ENCODE data around the gene ZNF460. TPM values are rescaled to one million over a fixed set of nuclear protein-coding genes. Genes with fewer than 3 reads are reported as not detected.

ZNF460 gene
- total RNA-seq (10 to 100 TPM; 45.5 to 52.0 TPM), polyA plus RNA-seq (7.5 TPM)

GRCh38 chr19:57280165-57280961, at the start of gene ZNF460:
Gene ZNF460, plus strand, starts transcription at chr19:57280485. Its CDS starts 322 bp downstream, at chr19:57280807.
- no peaks in the 10 kb centered on the region for H3K9me3 ChIP-seq (ENCODE audit: low read length)
- peaks cover 30 to 48% (median 45%) of the 10 kb centered on the region in 3 donors for H3K4me1 Mint-ChIP-seq
- peak within 1 kb of the TSS; percentile 84 for H3K4me3 ChIP-seq (ENCODE audit: low read length)
- H3K36me3 ChIP-seq (ENCODE audit: insufficient read depth, low read length): peaks cover 11% of the 10 kb centered on the region
- CTCF ChIA-PET: no interaction called here
- H3K27me3 ChIP-seq (ENCODE audit: insufficient read depth, low read length, poor library complexity, severe bottlenecking): no peaks in the 10 kb centered on the region
- H3K27ac ChIP-seq (ENCODE audit: low read depth, low read length): peak within 1 kb of the TSS; percentile 99
- no peaks in the 10 kb centered on the region for H3K9me3 Mint-ChIP-seq
- H3K27me3 Mint-ChIP-seq: no peaks in the 10 kb centered on the region
- no peak within 1 kb of the TSS for H3K4me3 Mint-ChIP-seq
- peak; percentile 94 to 98 (median 97) for DNase-seq
- peak within 1 kb of the TSS in 1 of 8 donors; percentile 84 for H3K27ac Mint-ChIP-seq
- POLR2A ChIA-PET: interaction anchor here (1.0 to 1.4 kb wide), 2 partner anchors 71 to 539 kb away, joined by 3 read pairs; partner anchors contain the start of gene ZNF304
- H3K4me1 ChIP-seq (ENCODE audit: insufficient read depth, low read length): peaks cover 32% of the 10 kb centered on the region
- peaks cover 11 to 43% (median 11%) of the 10 kb centered on the region in 3 donors for H3K36me3 Mint-ChIP-seq

GRCh38 chr19:57231686-57232085, 48.6 kb upstream of the ZNF460 start:
- H3K4me3 Mint-ChIP-seq: no peak overlapping the region
- H3K27me3 Mint-ChIP-seq: no peaks in the 10 kb centered on the region

GRCh38 chr19:57233207-57233606, 47.1 kb upstream of the ZNF460 start:
- Histone ChIP-seq H3K9me3 (ENCODE audit: low read length) (no peaks in the 10 kb centered on the region), H3K36me3 (ENCODE audit: insufficient read depth, low read length) (no peaks in the 10 kb centered on the region), H3K4me1 (ENCODE audit: insufficient read depth, low read length) (no peaks in the 10 kb centered on the region), H3K27ac (ENCODE audit: low read depth, low read length) (no peak overlapping the region), H3K27me3 (ENCODE audit: insufficient read depth, low read length, poor library complexity, severe bottlenecking) (no peaks in the 10 kb centered on the region), H3K4me3 (ENCODE audit: low read length) (no peak overlapping the region)
- Mint-ChIP-seq H3K4me3 (no peak overlapping the region), H3K27ac (no peak overlapping the region), H3K9me3 (peaks cover 0 to 6% (median 0%) of the 10 kb centered on the region in 5 donors), H3K27me3 (no peaks in the 10 kb centered on the region), H3K4me1 (no peaks in the 10 kb centered on the region), H3K36me3 (peaks cover 0 to 8% (median 0%) of the 10 kb centered on the region in 3 donors)
- no peak for DNase-seq
- ChIA-PET CTCF (interaction anchor here (0.6 kb wide), 1 partner anchor 51 kb away, joined by 6 read pairs; no protein-coding TSS in a partner anchor), POLR2A (no interaction called here)

More at GRCh38 chr19:57231686-57232085, 48.6 kb upstream of the ZNF460 start:
- Histone ChIP-seq H3K36me3 (ENCODE audit: insufficient read depth, low read length) (no peaks in the 10 kb centered on the region), H3K27ac (ENCODE audit: low read depth, low read length) (no peak overlapping the region), H3K9me3 (ENCODE audit: low read length) (no peaks in the 10 kb centered on the region), H3K4me1 (ENCODE audit: insufficient read depth, low read length) (no peaks in the 10 kb centered on the region), H3K4me3 (ENCODE audit: low read length) (no peak overlapping the region), H3K27me3 (ENCODE audit: insufficient read depth, low read length, poor library complexity, severe bottlenecking) (no peaks in the 10 kb centered on the region)
- DNase-seq: no peak
- H3K4me1 Mint-ChIP-seq: peaks cover 0 to 2% (median 0%) of the 10 kb centered on the region in 3 donors
- peaks cover 0 to 12% (median 0%) of the 10 kb centered on the region in 5 donors for H3K9me3 Mint-ChIP-seq
- no peak overlapping the region for H3K27ac Mint-ChIP-seq
- POLR2A ChIA-PET: no interaction called here
- CTCF ChIA-PET: no interaction called here
- peaks cover 0 to 12% (median 0%) of the 10 kb centered on the region in 3 donors for H3K36me3 Mint-ChIP-seq

GRCh38 chr19:57239982-57240310, 40.3 kb upstream of the ZNF460 start:
- Mint-ChIP-seq H3K36me3 (peaks cover 8 to 27% (median 22%) of the 10 kb centered on the region in 3 donors), H3K27ac (peak overlapping the region; percentile 91 to 99 (median 97)), H3K4me1 (peaks cover 35 to 46% (median 40%) of the 10 kb centered on the region in 3 donors), H3K9me3 (peaks cover 0 to 3% (median 0%) of the 10 kb centered on the region in 5 donors), H3K4me3 (peak overlapping the region; percentile 89 to 96 (median 95)), H3K27me3 (no peaks in the 10 kb centered on the region)
- CTCF ChIA-PET: no interaction called here
- H3K27ac ChIP-seq (ENCODE audit: low read depth, low read length): peak overlapping the region; percentile 94
- H3K9me3 ChIP-seq (ENCODE audit: low read length): no peaks in the 10 kb centered on the region
- POLR2A ChIA-PET: no interaction called here
- peaks cover 27% of the 10 kb centered on the region for H3K4me1 ChIP-seq (ENCODE audit: insufficient read depth, low read length)
- no peaks in the 10 kb centered on the region for H3K27me3 ChIP-seq (ENCODE audit: insufficient read depth, low read length, poor library complexity, severe bottlenecking)
- H3K4me3 ChIP-seq (ENCODE audit: low read length): peak overlapping the region; percentile 85
- DNase-seq: peak in 1 of 5 donors; percentile 46
- peaks cover 15% of the 10 kb centered on the region for H3K36me3 ChIP-seq (ENCODE audit: insufficient read depth, low read length)

- POLR2A ChIA-PET: interaction anchor here (1.2 kb wide), 1 partner anchor 237 kb away, joined by 3 read pairs; the partner anchor contains the start of gene ZNF772
Observed at GRCh38 chr19:57240311-57241090, 39.8 kb upstream of the ZNF460 start, which contains the start of gene ZNF805. Gene ZNF805, plus strand, starts transcription at chr19:57240632. Its CDS starts 260 bp downstream, at chr19:57240892.

GRCh38 chr19:57241176-57241575, 39.1 kb upstream of the ZNF460 start:
- H3K27me3 ChIP-seq (ENCODE audit: insufficient read depth, low read length, poor library complexity, severe bottlenecking): no peaks in the 10 kb centered on the region
- Mint-ChIP-seq H3K27ac (peak overlapping the region; percentile 91 to 99 (median 97)), H3K36me3 (peaks cover 9 to 38% (median 29%) of the 10 kb centered on the region in 3 donors), H3K4me1 (peaks cover 36 to 49% (median 40%) of the 10 kb centered on the region in 3 donors), H3K4me3 (peak overlapping the region; percentile 89 to 96 (median 95)), H3K27me3 (no peaks in the 10 kb centered on the region), H3K9me3 (peaks cover 0 to 3% (median 0%) of the 10 kb centered on the region in 5 donors)
- peak overlapping the region; percentile 94 for H3K27ac ChIP-seq (ENCODE audit: low read depth, low read length)
- peak overlapping the region; percentile 85 for H3K4me3 ChIP-seq (ENCODE audit: low read length)
- ChIA-PET POLR2A (interaction anchor here (0.6 to 1.2 kb wide), 2 partner anchors 148 to 236 kb away, joined by 3 read pairs; partner anchors contain the start of gene ZNF772), CTCF (no interaction called here)
- peaks cover 19% of the 10 kb centered on the region for H3K36me3 ChIP-seq (ENCODE audit: insufficient read depth, low read length)
- peaks cover 27% of the 10 kb centered on the region for H3K4me1 ChIP-seq (ENCODE audit: insufficient read depth, low read length)
- no peaks in the 10 kb centered on the region for H3K9me3 ChIP-seq (ENCODE audit: low read length)
- no peak for DNase-seq

More at GRCh38 chr19:57240311-57241090, 39.8 kb upstream of the ZNF460 start, which contains the start of gene ZNF805:
- Mint-ChIP-seq H3K36me3 (peaks cover 9 to 32% (median 26%) of the 10 kb centered on the region in 3 donors), H3K27ac (peak within 1 kb of the TSS; percentile 91 to 99 (median 97)), H3K9me3 (peaks cover 0 to 3% (median 0%) of the 10 kb centered on the region in 5 donors), H3K4me3 (peak within 1 kb of the TSS; percentile 89 to 96 (median 95)), H3K27me3 (no peaks in the 10 kb centered on the region), H3K4me1 (peaks cover 35 to 49% (median 40%) of the 10 kb centered on the region in 3 donors)
- no peaks in the 10 kb centered on the region for H3K9me3 ChIP-seq (ENCODE audit: low read length)
- peak; percentile 92 to 97 (median 94) for DNase-seq
- H3K27me3 ChIP-seq (ENCODE audit: insufficient read depth, low read length, poor library complexity, severe bottlenecking): no peaks in the 10 kb centered on the region
- H3K4me3 ChIP-seq (ENCODE audit: low read length): peak within 1 kb of the TSS; percentile 85
- peaks cover 27% of the 10 kb centered on the region for H3K4me1 ChIP-seq (ENCODE audit: insufficient read depth, low read length)
- H3K36me3 ChIP-seq (ENCODE audit: insufficient read depth, low read length): peaks cover 19% of the 10 kb centered on the region
- CTCF ChIA-PET: no interaction called here
- H3K27ac ChIP-seq (ENCODE audit: low read depth, low read length): peak within 1 kb of the TSS; percentile 94

- no peak for DNase-seq
- CTCF ChIA-PET: no interaction called here
- H3K4me1 ChIP-seq (ENCODE audit: insufficient read depth, low read length): peaks cover 27% of the 10 kb centered on the region
- Mint-ChIP-seq H3K36me3 (peaks cover 11 to 54% (median 29%) of the 10 kb centered on the region in 3 donors), H3K27me3 (no peaks in the 10 kb centered on the region), H3K4me3 (peak overlapping the region in 5 of 7 donors; percentile 15 to 94 (median 28)), H3K4me1 (peaks cover 36 to 49% (median 40%) of the 10 kb centered on the region in 3 donors), H3K9me3 (peaks cover 0 to 3% (median 0%) of the 10 kb centered on the region in 5 donors), H3K27ac (peak overlapping the region in 7 of 8 donors; percentile 2 to 91 (median 68))
- no peak overlapping the region for H3K27ac ChIP-seq (ENCODE audit: low read depth, low read length)
- no peaks in the 10 kb centered on the region for H3K9me3 ChIP-seq (ENCODE audit: low read length)
- H3K36me3 ChIP-seq (ENCODE audit: insufficient read depth, low read length): peaks cover 30% of the 10 kb centered on the region
- POLR2A ChIA-PET: no interaction called here
- no peaks in the 10 kb centered on the region for H3K27me3 ChIP-seq (ENCODE audit: insufficient read depth, low read length, poor library complexity, severe bottlenecking)
- H3K4me3 ChIP-seq (ENCODE audit: low read length): no peak overlapping the region
Observed at GRCh38 chr19:57242821-57243220, 37.5 kb upstream of the ZNF460 start.
